ENCODE measurements around the gene DOK1.
A peak's percentile ranks its signal among the peaks of the same experiment; 100 is the strongest.
"Not testable (repeated sequence)": the region's sequence is repeated elsewhere in the genome, so short reads cannot be mapped to it uniquely, and the experiment has no call there.

The DOK1 gene

GRCh38 chr2:74548285-74548899 is 6.1 kb upstream of the DOK1 start:
- DNase-seq (ENCODE audit: low spot score) (no peak), FAIRE-seq (no peak)

- peak; percentile 90 for DNase-seq (ENCODE audit: low spot score)
- FAIRE-seq: no peak
Observed at GRCh38 chr2:74548900-74549826, 5.4 kb upstream of the DOK1 start.

GRCh38 chr2:74550231-74550630 is 4.3 kb upstream of the DOK1 start:
- peak; percentile 23 for FAIRE-seq
- no peak for DNase-seq (ENCODE audit: low spot score)

GRCh38 chr2:74551530-74551929 is 3.0 kb upstream of the DOK1 start:
- DNase-seq (ENCODE audit: low spot score) (no peak), FAIRE-seq (no peak)

GRCh38 chr2:74551942-74552913 is 2.3 kb upstream of the DOK1 start:
- DNase-seq (ENCODE audit: low spot score) (no peak), FAIRE-seq (no peak)

GRCh38 chr2:74552914-74553811 is 1.4 kb upstream of the DOK1 start:
- FAIRE-seq: no peak

GRCh38 chr2:74554820-74555531 is 456 bp downstream of the DOK1 start:
- DNase-seq (ENCODE audit: low spot score) (peak; percentile 75), FAIRE-seq (peak; percentile 92)

More at GRCh38 chr2:74552914-74553811, 1.4 kb upstream of the DOK1 start:
- DNase-seq (ENCODE audit: low spot score): no peak

- no peak for DNase-seq (ENCODE audit: low spot score)
- FAIRE-seq: no peak
Observed at GRCh38 chr2:74555610-74556103, 1.1 kb downstream of the DOK1 start.

GRCh38 chr2:74556159-74556558 is 1.6 kb downstream of the DOK1 start:
- no peak for DNase-seq (ENCODE audit: low spot score)
- FAIRE-seq: no peak

GRCh38 chr2:74556831-74557370 is 2.4 kb downstream of the DOK1 start:
- no peak for DNase-seq (ENCODE audit: low spot score)
- FAIRE-seq: no peak

GRCh38 chr2:74558284-74559230 is 4.0 kb downstream of the DOK1 start:
- no peak for FAIRE-seq

GRCh38 chr2:74559912-74560311 is 5.4 kb downstream of the DOK1 start:
- FAIRE-seq (peak; percentile 5), DNase-seq (ENCODE audit: low spot score) (no peak)

More at GRCh38 chr2:74558284-74559230, 4.0 kb downstream of the DOK1 start:
- DNase-seq (ENCODE audit: low spot score): no peak

GRCh38 chr2:74560591-74560990 is 6.1 kb downstream of the DOK1 start:
- peak; percentile 89 for FAIRE-seq
- DNase-seq (ENCODE audit: low spot score): peak; percentile 77

GRCh38 chr2:74561022-74561421 is 6.5 kb downstream of the DOK1 start:
- not testable (repeated sequence) for DNase-seq (ENCODE audit: low spot score); FAIRE-seq

GRCh38 chr2:74562126-74562775 is 7.7 kb downstream of the DOK1 start:
- FAIRE-seq: peak; percentile 74
- DNase-seq (ENCODE audit: low spot score): no peak

- FAIRE-seq: no peak
- DNase-seq (ENCODE audit: low spot score): no peak
Observed at GRCh38 chr2:74564222-74564621, 9.7 kb downstream of the DOK1 start.

GRCh38 chr2:74566076-74566753 is 11.7 kb downstream of the DOK1 start:
- DNase-seq (ENCODE audit: low spot score) (no peak), FAIRE-seq (no peak)
